OCI-LY7 (cell line): Measurements from ENCODE around the gene CLDN24.

Source experiments
- EZH2phosphoT487 ChIP-seq: fragments of 200-600 bp; sonication (generic); IDR thresholded peaks from 2 replicates; pipeline ENCODE4 v1.6.1; 2018; ENCODE audit warnings: low read depth, borderline replicate concordance, mild to moderate bottlenecking, mixed run types, antibody characterized with exemption, low read length, moderate library complexity, mixed read lengths
- TF ChIP-seq, protein P1 (sequence below): fragments of 200-600 bp; sonication (generic); conservative IDR thresholded peaks from 2 replicates; pipeline ENCODE4 v1.5.1; 2014; ENCODE audit warnings: mild to moderate bottlenecking, antibody characterized with exemption, low read length, moderate library complexity, mixed read lengths

DNA sequence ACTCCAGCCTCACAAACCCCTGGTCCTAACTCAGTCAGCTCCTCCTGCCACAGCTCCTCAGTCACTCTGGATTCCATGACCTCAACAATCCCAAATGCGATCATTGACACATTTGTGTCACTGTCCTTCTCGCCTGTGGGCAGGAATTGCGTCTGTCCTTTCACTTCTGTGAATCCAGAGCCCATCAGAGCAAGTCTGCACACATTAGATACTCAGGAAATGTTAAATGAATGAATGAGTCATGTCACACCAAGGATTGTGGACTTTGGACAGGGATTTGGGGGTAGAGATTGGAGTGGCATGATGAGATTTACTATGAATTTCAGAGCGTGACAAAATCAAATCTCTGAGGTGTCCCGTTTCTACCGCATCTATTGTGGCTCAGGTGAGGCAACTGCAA lies 11.8 kb upstream of the CLDN24 start:
- TF ChIP-seq, protein P1, sequence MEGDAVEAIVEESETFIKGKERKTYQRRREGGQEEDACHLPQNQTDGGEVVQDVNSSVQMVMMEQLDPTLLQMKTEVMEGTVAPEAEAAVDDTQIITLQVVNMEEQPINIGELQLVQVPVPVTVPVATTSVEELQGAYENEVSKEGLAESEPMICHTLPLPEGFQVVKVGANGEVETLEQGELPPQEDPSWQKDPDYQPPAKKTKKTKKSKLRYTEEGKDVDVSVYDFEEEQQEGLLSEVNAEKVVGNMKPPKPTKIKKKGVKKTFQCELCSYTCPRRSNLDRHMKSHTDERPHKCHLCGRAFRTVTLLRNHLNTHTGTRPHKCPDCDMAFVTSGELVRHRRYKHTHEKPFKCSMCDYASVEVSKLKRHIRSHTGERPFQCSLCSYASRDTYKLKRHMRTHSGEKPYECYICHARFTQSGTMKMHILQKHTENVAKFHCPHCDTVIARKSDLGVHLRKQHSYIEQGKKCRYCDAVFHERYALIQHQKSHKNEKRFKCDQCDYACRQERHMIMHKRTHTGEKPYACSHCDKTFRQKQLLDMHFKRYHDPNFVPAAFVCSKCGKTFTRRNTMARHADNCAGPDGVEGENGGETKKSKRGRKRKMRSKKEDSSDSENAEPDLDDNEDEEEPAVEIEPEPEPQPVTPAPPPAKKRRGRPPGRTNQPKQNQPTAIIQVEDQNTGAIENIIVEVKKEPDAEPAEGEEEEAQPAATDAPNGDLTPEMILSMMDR, result no peak
- TF ChIP-seq EZH2phosphoT487, result no peak
